HG03097 (cell line): ENCODE measurements around the gene CCDC178.

Source experiments
- ATAC-seq: cut with Tn5 transposase; IDR thresholded peaks from one replicate; pipeline ENCODE4 v1.9.1; 2021; ENCODE audit not compliant: unreplicated experiment, low FRiP score

CCDC178 gene

GRCh38 chr18:32896776-32897547, 543.6 kb downstream of the CCDC178 start:
- ATAC-seq, result no peak

- no peak for ATAC-seq
Observed at GRCh38 chr18:32893915-32894314, 546.6 kb downstream of the CCDC178 start.

GRCh38 chr18:32891797-32892196, 548.7 kb downstream of the CCDC178 start:
- no peak for ATAC-seq

- ATAC-seq, result peak; percentile 62
Observed at GRCh38 chr18:32891130-32891529, 549.4 kb downstream of the CCDC178 start.

- ATAC-seq, result no peak
Observed at GRCh38 chr18:32889615-32890593, 550.6 kb downstream of the CCDC178 start.

- ATAC-seq, result no peak
Observed at GRCh38 chr18:32888306-32888705, 552.2 kb downstream of the CCDC178 start.
